Right kidney (tissue), 9 donors: ENCODE data around the gene BBS10.
"Not testable (repeated sequence)": the region's sequence is repeated elsewhere in the genome, so short reads cannot be mapped to it uniquely, and the experiment has no call there.

ENCODE experiments used
- DNase-seq: peaks from one replicate; pipeline ENCODE4 v3.0.0-alpha.2; 2016
- long read RNA-seq, 8 donors: transcript quantifications; one replicate each; lab custom pipeline, GENCODE V29; 2026

The BBS10 gene
- long read RNA-seq, donor 1, transcript BBS10-201 (2 exons, 3,595 nt), result major isoform, 14 of 14 reads
- long read RNA-seq, donor 1, partial matches to known transcripts, result 0 of 14 reads
- long read RNA-seq, donor 1, other reads (novel, unspliced or antisense), result 0 of 14 reads
- long read RNA-seq, donor 2, partial matches to known transcripts, result 0 of 2 reads
- long read RNA-seq, donor 2, other reads (novel, unspliced or antisense), result 0 of 2 reads
- long read RNA-seq, donor 3, partial matches to known transcripts, result 0 of 4 reads
- long read RNA-seq, donor 3, other reads (novel, unspliced or antisense), result 0 of 4 reads
- long read RNA-seq, donor 4, transcript BBS10-201 (2 exons, 3,595 nt), result major isoform, 8 of 8 reads
- long read RNA-seq, donor 4, partial matches to known transcripts, result 0 of 8 reads
- long read RNA-seq, donor 4, other reads (novel, unspliced or antisense), result 0 of 8 reads
- long read RNA-seq, donor 5, transcript BBS10-201 (2 exons, 3,595 nt), result major isoform, 7 of 7 reads
- long read RNA-seq, donor 5, partial matches to known transcripts, result 0 of 7 reads
- long read RNA-seq, donor 5, other reads (novel, unspliced or antisense), result 0 of 7 reads
- long read RNA-seq, donor 6, transcript BBS10-201 (2 exons, 3,595 nt), result major isoform, 5 of 5 reads
- long read RNA-seq, donor 6, partial matches to known transcripts, result 0 of 5 reads
- long read RNA-seq, donor 6, other reads (novel, unspliced or antisense), result 0 of 5 reads
- long read RNA-seq, donor 7, transcript BBS10-201 (2 exons, 3,595 nt), result major isoform, 14 of 14 reads
- long read RNA-seq, donor 7, partial matches to known transcripts, result 0 of 14 reads
- long read RNA-seq, donor 7, other reads (novel, unspliced or antisense), result 0 of 14 reads
- long read RNA-seq, donor 8, transcript BBS10-201 (2 exons, 3,595 nt), result major isoform, 12 of 29 reads
- long read RNA-seq, donor 8, partial matches to known transcripts, result 17 of 29 reads
- long read RNA-seq, donor 8, other reads (novel, unspliced or antisense), result 0 of 29 reads

DNA sequence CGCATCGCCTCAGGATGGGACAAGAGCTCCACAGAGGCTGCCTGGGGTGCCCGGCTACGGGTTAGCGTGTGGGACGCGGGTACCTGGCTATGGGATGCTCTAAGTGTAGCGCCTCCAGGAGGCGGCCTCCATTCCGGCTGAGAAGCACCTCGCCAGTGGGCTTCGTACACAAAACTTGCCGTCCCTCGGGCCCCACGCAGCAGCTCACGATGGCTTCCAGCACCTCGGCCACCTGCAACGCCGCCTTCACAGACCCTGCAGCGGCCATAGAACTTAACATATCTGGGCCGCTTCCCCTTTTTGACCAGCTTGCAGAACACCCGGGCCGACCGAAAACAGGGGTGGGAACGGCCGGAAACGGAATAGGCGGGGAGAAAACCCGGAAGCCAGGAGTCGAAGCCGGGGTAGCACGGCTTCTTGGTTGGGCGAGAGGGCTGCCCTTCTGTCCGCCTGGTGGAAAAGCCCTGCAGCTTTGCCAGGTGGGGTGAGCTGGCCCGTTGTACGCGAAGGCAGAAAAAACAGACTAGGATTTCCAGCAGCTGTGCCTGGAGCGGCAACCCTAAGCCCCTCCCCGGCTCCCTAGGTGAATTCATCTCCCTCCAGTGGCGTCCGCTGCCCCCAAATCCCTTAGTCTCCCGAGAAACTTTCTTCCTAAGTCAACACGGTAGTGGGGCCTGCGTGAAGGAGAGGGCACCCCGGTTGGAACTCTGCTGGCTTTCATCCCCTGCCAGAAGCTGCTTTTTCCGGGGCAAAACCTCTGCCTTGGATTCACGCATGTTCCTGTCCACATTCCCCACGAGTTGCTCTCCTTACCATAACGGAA is at the start of gene BBS10:
Gene BBS10 (minus strand): TSS at position 337 of the 823 bp plus-strand sequence. CDS start 57 bp downstream, at position 280.
- peak; percentile 91 for DNase-seq

- DNase-seq, result no peak
Measured at GRCh38 chr12:76391461-76391860, 43.2 kb upstream of the BBS10 start.

DNA sequence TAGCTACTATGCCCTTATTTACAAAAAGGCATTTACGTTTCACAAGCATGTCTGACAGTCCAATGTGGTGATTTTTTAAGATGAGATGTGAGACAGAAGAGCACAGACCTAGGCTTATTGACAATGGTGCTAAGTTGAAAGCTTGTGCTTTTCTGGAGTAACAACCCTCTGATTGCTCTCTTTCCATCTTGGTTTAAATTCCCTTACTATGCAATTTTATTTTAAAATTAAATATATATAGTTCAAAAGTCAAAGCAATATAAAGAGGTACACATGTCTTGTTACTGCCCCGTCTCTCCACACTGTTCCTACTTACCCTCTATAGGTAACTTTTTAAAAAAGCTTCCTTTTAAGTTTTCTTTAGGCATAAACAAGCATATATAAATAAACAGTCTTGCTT is 39.4 kb upstream of the BBS10 start:
- no peak for DNase-seq

DNA sequence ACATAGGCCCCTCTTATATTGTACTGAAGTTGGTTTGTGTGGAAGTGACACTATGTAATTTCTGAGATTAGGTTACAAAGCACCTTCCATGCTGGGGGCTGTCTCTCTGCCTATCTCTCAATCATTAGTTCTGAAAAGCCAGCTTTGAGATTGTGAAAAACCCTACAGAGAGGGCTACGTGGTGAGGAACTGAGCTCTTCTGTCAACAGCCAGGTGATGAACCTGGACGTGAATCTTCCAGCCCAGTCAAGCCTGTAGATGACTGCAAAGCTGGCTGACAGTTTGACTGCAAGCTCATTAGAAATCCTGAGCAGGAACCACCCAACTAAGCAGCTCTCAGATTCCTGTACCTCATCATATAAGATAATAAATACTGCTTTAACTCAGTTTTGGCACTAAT is 36.3 kb upstream of the BBS10 start:
- no peak for DNase-seq

DNA sequence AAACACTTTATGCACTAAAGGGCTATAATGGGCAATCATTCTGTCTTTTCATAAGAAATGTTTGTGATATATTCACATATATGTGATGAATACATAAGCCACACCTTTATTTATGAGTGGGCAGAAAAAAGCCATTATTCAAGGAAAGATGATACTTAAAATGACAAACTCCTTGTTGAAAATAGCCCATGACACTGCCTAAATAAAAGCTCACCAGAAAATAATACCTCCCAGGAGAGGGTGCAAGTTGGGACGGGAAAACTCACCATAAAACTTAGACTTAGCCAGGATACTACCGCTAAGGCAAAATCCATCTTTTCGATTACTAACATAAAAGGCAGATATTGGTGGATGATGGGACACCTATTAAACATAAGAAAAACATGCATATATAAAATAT is 35.8 kb upstream of the BBS10 start:
- no peak for DNase-seq

DNA sequence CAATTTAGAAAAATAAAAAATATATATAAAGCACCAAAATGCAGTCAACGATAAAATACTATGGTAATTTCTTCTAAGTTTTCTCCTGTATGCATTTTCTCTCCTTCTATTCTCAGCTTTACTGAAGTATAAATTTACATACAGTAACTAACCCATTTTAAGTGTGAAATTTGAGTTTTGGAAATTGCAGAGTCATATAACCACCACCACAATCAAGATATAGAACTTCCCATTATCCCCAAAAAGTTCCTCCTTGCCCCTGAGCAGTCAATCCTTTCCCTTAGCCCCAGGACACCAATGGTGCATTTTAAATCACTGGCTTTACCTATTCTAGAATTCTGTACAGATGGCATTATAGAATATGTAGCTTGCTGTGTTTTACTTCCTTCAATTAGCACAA is 31.0 kb upstream of the BBS10 start:
- DNase-seq, result no peak

DNA sequence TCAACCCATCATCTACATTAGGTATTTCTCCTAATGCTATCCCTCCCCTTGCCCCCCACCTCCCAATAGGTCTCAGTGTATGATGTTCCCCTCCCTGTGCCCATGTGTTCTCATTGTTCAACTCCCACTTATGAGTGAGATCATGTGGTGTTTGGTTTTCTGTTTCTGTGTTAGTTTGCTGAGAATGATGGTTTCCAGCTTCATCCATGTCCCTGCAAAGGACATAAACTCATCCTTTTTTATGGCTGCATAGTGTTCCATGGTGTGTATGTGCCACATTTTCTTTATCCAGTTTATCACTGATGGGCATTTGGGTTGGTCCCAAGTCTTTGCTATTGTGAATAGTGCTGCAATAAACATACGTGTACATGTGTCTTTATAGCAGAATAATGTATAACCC is 28.7 kb upstream of the BBS10 start:
- DNase-seq, result not testable (repeated sequence)

DNA sequence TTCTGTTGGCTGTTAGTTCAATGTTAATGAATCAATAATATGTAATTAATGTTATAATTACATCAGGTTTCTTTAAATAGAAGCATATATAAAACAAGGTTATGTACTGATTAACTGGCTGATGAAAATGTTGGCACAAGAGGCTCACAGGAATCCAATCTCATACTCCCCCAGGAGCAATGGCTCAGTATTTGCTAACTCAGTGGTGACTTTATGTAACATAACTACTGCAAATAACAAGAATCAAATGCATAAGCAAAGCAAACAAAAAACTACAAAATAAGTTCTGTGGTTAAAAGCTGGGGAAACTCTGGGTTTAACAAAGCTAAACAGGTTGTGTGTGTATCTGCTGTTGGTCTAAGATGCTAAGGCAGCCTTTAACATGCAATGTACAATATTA is 27.7 kb upstream of the BBS10 start:
- DNase-seq, result no peak

DNA sequence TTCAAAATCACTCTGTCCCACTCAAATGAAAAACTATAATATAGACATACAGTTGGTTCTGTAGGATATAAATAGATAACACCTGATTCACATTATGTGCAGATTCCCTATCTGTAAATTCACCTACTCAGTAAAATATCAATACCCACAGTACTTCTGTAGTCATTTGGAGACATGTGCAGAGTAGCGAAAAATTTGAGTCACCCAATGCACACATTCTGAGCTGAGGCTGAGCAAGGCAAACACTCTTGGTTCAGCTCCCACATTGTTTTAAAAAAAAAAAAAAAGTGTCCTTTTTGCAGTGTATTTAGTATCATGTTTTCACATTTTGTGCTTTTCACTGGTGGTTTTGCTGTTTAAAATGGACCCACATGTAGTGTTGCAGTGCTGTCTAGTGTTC is 27.3 kb upstream of the BBS10 start:
- DNase-seq, result no peak

DNA sequence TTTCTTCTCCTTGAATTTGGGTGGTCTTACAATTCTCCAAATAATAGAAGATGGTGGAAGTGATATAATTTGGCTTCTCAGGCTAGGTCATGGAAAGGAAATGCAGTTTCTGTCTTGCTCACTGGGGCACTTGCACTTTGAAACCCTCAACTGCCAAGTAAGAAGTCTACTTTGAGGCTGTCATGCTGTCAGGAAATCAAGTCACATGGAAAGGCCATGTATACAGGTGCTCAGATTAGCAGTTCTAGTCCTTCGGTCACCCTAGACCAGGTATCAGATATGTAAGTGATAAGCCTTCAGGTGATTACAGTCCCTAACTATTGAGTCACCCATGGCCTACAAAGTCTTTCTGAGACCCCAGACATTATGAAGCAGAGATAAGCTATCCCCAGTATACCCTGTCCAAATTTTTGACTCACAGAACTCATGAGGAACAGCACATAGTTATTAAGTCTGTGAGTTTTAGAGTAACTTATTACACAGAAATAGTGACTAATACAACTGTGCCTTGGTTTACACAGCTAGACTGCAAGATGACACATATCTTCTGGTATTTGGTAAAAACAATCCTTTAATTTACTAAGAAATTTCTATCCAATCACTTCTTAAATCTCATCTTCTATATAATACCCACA is 26.3 kb upstream of the BBS10 start:
- DNase-seq, result no peak

DNA sequence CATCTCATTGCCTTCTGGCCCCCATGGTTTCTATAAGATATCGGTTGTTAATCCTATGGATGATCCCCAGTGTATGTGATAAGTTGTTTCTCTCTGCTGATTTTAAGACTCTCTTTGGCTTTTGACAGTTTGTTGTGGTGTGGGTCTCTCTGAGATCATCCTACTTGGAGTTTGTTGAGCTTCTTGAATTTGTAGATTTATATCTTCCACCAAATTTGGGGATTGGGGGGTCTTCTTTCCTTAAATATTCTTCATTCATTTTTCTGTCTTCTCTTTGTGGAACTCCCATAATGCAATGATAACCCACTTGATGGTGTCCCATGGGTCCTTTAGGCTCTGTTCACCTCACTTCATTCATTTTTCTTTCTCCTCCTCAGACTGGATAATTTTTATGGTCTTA is 20.0 kb upstream of the BBS10 start:
- no peak for DNase-seq

GRCh38 chr12:76366163-76366562 is 17.9 kb upstream of the BBS10 start:
- no peak for DNase-seq

GRCh38 chr12:76364131-76364530 is 15.9 kb upstream of the BBS10 start:
- not testable (repeated sequence) for DNase-seq

- no peak for DNase-seq
Measured at GRCh38 chr12:76360316-76360715, 12.1 kb upstream of the BBS10 start.

DNA sequence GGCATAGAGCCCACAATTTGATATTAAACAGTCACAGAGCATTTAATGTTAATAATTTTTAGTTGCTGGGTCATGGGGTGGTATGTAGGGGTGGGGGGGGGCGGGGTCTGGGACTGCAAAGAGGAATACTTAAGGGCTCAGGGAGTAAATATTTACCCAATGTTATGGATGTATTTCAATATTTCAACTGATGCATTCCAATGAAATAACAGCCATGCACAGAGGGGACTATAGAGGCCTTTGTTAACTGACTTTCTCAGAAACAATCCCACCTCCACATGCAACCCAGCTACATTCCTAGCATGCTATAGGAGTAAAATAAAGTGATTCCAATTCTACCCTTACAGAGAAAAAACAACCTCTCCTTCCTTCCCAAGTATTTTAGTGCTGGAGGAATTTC is 7.9 kb upstream of the BBS10 start:
- DNase-seq, result no peak

- DNase-seq, result no peak
Measured at GRCh38 chr12:76346798-76347420, 1.3 kb downstream of the BBS10 start.

GRCh38 chr12:76346236-76346635 is 2.0 kb downstream of the BBS10 start:
- no peak for DNase-seq

- DNase-seq, result no peak
Measured at GRCh38 chr12:76345569-76345968, 2.6 kb downstream of the BBS10 start.

DNA sequence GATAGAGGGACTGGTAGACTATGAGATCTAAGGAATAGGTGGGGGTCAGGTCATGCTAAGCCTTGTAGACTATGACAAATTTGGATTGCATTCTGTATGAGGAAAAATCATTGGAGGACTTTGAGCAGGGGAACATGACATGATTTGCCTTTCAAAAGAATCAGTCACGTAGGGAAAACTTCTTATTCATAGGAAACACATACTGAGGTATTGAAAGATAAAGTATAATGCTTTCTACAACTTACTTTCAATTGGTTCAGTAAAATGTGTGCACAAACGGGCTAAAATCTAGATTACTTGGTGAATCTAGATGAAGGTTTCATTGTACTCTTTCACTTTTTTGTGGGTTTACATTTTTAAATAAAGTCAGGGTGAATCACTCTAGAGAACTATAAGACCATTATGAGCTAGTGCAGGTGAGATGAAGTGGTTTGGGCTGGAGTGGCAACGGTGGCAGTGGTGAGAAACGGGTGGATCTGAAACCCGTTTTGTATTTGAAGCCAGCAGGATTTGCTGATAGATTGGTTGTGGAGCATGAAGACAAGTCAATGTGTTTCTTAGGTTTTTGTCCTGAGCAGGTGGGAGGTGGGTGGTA is 6.7 kb downstream of the BBS10 start:
- no peak for DNase-seq

GRCh38 chr12:76340680-76341435 is 7.4 kb downstream of the BBS10 start:
- no peak for DNase-seq
